GM19328 (cell line): Measurements from ENCODE around the gene CHRM1.
"Not testable (repeated sequence)": the region's sequence is repeated elsewhere in the genome, so short reads cannot be mapped to it uniquely, and the experiment has no call there.

Source experiments
- ATAC-seq: cut with Tn5 transposase; IDR thresholded peaks from one replicate; pipeline ENCODE4 v1.9.1; 2021; ENCODE audit warnings: mild to moderate bottlenecking, moderate library complexity; ENCODE audit not compliant: unreplicated experiment

Gene CHRM1

GRCh38 chr11:62921201-62921572 lies at the start of gene CHRM1:
Gene CHRM1 (minus strand): TSS chr11:62921363. CDS start chr11:62911100, 10,263 bp downstream.
- no peak for ATAC-seq

- ATAC-seq: no peak
Measured at GRCh38 chr11:62965574-62965973, 44.4 kb upstream of the CHRM1 start.

- ATAC-seq: no peak
Measured at GRCh38 chr11:62962391-62962790, 41.2 kb upstream of the CHRM1 start.

- no peak for ATAC-seq
Measured at GRCh38 chr11:62961017-62961570, 39.9 kb upstream of the CHRM1 start.

GRCh38 chr11:62959422-62959980 lies 38.3 kb upstream of the CHRM1 start:
- no peak for ATAC-seq

GRCh38 chr11:62958547-62959421 lies 37.6 kb upstream of the CHRM1 start:
- no peak for ATAC-seq

GRCh38 chr11:62957147-62957546 lies 36.0 kb upstream of the CHRM1 start:
- no peak for ATAC-seq

GRCh38 chr11:62954478-62954877 lies 33.3 kb upstream of the CHRM1 start:
- ATAC-seq: no peak

GRCh38 chr11:62953811-62954210 lies 32.6 kb upstream of the CHRM1 start:
- no peak for ATAC-seq

- ATAC-seq: no peak
Measured at GRCh38 chr11:62948765-62949320, 27.7 kb upstream of the CHRM1 start.

- ATAC-seq: not testable (repeated sequence)
Measured at GRCh38 chr11:62945538-62945937, 24.4 kb upstream of the CHRM1 start.

- ATAC-seq: not testable (repeated sequence)
Measured at GRCh38 chr11:62937528-62937927, 16.4 kb upstream of the CHRM1 start.

- ATAC-seq: no peak
Measured at GRCh38 chr11:62934496-62934785, 13.3 kb upstream of the CHRM1 start.

GRCh38 chr11:62933750-62934495 lies 12.8 kb upstream of the CHRM1 start:
- ATAC-seq: no peak

- no peak for ATAC-seq
Measured at GRCh38 chr11:62933285-62933684, 12.1 kb upstream of the CHRM1 start.

GRCh38 chr11:62931499-62932278 lies 10.5 kb upstream of the CHRM1 start:
- no peak for ATAC-seq

- no peak for ATAC-seq
Measured at GRCh38 chr11:62930666-62931065, 9.5 kb upstream of the CHRM1 start.

- ATAC-seq: no peak
Measured at GRCh38 chr11:62930157-62930556, 9.0 kb upstream of the CHRM1 start.

- no peak for ATAC-seq
Measured at GRCh38 chr11:62928011-62928410, 6.8 kb upstream of the CHRM1 start.

GRCh38 chr11:62926680-62927455 lies 5.7 kb upstream of the CHRM1 start:
- ATAC-seq: no peak
